Memory B cell (primary cell): ENCODE results near the gene IGF1R.
A peak's percentile ranks its signal among the peaks of the same experiment; 100 is the strongest.

Experiments
- ATAC-seq: fragments of 150-1000 bp; cut with Tn5 transposase; 2 replicates; pipeline ENCODE4 v1.10.0; 2021; ENCODE audit warnings: low read depth, mild to moderate bottlenecking, moderate library complexity
- DNase-seq, 2 donors: peaks; one replicate each; pipeline ENCODE4 v3.0.0; 2022; ENCODE audit warnings: low spot score in 2 of 2
- H3K27ac Mint-ChIP-seq: one replicate; pipeline ENCODE4 v1.8.0; 2022; ENCODE audit warnings: mild to moderate bottlenecking, moderate library complexity, mixed read lengths
- H3K27me3 Mint-ChIP-seq: one replicate; pipeline ENCODE4 v1.8.0; 2022; ENCODE audit warnings: mixed read lengths
- H3K36me3 Mint-ChIP-seq: one replicate; pipeline ENCODE4 v1.8.0; 2022; ENCODE audit warnings: mild to moderate bottlenecking, mixed read lengths
- H3K4me1 Mint-ChIP-seq: one replicate; pipeline ENCODE4 v1.8.0; 2022; ENCODE audit warnings: mixed read lengths
- H3K4me3 Mint-ChIP-seq: one replicate; pipeline ENCODE4 v1.8.0; 2022; ENCODE audit warnings: mild to moderate bottlenecking, moderate library complexity, mixed read lengths
- H3K9me3 Mint-ChIP-seq: one replicate; pipeline ENCODE4 v1.8.0; 2022; ENCODE audit warnings: mixed read lengths

The IGF1R gene

DNA sequence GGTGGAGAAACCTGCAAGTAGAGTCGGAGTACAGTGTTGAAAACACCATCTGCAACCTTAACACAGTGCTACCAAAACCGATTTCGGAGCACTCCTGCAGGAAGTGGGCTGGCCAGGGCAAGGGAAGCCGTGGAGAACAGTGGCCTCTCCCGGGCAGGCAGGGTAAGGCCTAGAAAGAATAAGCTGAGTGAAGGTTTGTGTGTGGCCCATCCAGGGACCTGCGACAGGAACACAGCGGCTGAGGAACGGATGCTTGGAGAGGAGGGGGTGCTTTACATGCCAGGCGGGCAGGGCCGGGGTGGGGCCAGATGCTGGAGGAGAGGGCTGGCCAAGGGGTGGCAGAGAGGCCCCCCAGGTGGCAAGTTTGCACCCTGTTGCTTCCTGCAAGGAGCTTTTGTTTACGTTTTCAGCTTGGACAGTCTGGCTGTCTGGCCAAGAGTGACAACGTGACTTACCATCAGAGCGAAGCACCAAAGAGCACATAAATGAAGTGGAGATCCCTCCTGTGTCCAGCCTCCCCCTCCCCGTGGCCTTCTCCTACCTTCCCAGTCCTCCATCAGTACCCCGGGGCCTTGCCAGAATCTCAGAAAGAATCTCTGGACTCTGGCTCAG lies 202.7 kb downstream of the IGF1R start:
- DNase-seq (peak; percentile 31 to 36), ATAC-seq (peak; percentile 51)
- H3K4me1 Mint-ChIP-seq: peaks cover 29% of the 10 kb centered on the region
- H3K27ac Mint-ChIP-seq: peak overlapping the region; percentile 97
- no peaks in the 10 kb centered on the region for H3K9me3 Mint-ChIP-seq
- peak overlapping the region; percentile 68 for H3K4me3 Mint-ChIP-seq
- H3K36me3 Mint-ChIP-seq: no peaks in the 10 kb centered on the region
- peaks cover 7% of the 10 kb centered on the region for H3K27me3 Mint-ChIP-seq

DNA sequence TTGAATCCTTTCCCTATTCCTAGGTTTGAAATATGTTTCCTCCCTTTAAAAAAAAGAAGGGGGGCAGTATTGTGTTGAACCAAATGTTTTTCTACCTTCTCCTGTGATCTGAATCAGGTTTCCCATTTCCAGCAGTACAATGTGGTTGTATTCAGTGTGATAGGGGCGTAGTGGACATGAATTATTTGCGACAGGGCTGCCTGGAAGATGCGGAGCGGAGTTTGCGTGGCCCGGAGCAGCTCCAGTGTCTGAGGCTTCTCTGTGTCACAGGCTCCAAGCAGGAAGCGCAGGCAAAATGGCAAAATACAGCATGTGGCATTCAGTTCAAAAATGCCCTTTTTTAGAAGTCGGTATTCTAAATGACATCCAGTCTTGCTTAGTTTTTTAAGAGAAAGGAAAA lies 204.8 kb downstream of the IGF1R start:
- H3K4me1 Mint-ChIP-seq: peaks cover 26% of the 10 kb centered on the region
- no peaks in the 10 kb centered on the region for H3K9me3 Mint-ChIP-seq
- peak overlapping the region; percentile 95 for H3K4me3 Mint-ChIP-seq
- ATAC-seq: peak; percentile 45
- peak; percentile 44 to 57 for DNase-seq
- no peaks in the 10 kb centered on the region for H3K36me3 Mint-ChIP-seq
- peak overlapping the region; percentile 97 for H3K27ac Mint-ChIP-seq
- H3K27me3 Mint-ChIP-seq: peaks cover 7% of the 10 kb centered on the region

GRCh38 chr15:98853617-98854420 lies 205.5 kb downstream of the IGF1R start:
- Mint-ChIP-seq H3K27ac (peak overlapping the region; percentile 97), H3K9me3 (no peaks in the 10 kb centered on the region)
- ATAC-seq: no peak

DNA sequence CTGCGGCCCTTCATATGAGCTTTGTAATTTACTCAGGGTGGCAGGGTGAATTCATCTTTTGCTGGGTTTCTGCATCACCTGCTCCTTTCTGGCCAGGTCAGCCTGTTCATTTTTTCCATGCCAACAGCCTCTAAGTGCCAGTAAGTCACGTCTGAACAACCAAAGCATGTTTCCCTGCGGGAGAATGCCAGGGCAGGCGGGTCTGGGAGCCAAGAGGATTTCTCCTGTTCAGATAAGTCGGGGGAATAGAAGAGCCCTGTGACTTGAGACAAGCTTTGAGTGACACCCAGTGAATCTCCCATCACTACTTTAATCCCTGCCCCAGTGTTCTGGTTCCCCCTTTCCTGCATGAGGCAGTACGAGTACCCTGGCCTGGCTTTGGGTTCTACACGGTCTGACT lies 206.2 kb downstream of the IGF1R start:
- H3K4me3 Mint-ChIP-seq: peak overlapping the region; percentile 25
- ATAC-seq (no peak), DNase-seq (no peak)
- H3K27ac Mint-ChIP-seq: no peak overlapping the region
- no peaks in the 10 kb centered on the region for H3K9me3 Mint-ChIP-seq
- H3K4me1 Mint-ChIP-seq: peaks cover 33% of the 10 kb centered on the region
- no peaks in the 10 kb centered on the region for H3K36me3 Mint-ChIP-seq
- peaks cover 7% of the 10 kb centered on the region for H3K27me3 Mint-ChIP-seq

More at GRCh38 chr15:98853617-98854420, 205.5 kb downstream of the IGF1R start:
- Mint-ChIP-seq H3K4me1 (peaks cover 31% of the 10 kb centered on the region), H3K36me3 (no peaks in the 10 kb centered on the region), H3K4me3 (peak overlapping the region; percentile 25), H3K27me3 (peaks cover 7% of the 10 kb centered on the region)
- DNase-seq: no peak

DNA sequence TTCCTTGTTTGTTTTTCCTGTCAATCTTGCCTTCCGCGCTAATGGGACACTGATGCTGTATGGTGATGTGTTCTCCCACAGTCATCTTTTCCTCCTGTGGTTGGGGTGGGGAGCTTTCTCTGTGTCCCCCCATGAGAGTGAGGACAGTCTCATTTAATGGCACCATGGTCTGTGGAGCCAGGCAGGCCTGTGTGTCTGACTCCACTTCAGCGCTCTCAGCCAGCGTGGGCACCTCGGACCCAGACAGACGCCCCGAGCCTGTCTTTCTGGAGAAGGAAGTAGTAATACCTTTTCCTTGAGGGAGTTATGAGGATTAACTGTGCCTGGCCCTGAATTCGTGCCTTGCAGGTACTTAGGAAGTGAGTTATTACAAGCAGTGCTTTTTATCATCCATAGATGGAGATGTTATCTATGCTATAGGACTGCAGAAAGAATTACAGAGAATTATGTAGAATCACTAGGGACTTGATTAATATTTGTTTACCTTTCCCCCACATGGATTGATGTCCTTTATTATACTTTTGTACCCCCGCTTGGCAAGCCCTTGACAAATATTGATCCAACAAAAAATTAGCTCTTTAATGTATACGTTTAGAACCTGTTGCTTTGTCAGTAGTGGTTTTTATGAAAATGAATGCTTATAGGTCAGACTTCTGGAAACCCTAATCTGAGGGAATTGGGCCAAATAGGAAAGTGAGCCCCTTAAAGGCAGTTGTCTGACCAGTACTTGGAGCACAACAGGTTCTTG lies 206.9 kb downstream of the IGF1R start:
- ATAC-seq: no peak
- Mint-ChIP-seq H3K4me1 (peaks cover 32% of the 10 kb centered on the region), H3K9me3 (no peaks in the 10 kb centered on the region), H3K36me3 (no peaks in the 10 kb centered on the region), H3K4me3 (no peak overlapping the region), H3K27me3 (peaks cover 7% of the 10 kb centered on the region), H3K27ac (no peak overlapping the region)
- DNase-seq: no peak

GRCh38 chr15:98855815-98856531 lies 207.6 kb downstream of the IGF1R start:
- Mint-ChIP-seq H3K27me3 (peaks cover 7% of the 10 kb centered on the region), H3K4me1 (peaks cover 25% of the 10 kb centered on the region), H3K27ac (no peak overlapping the region), H3K4me3 (no peak overlapping the region), H3K9me3 (no peaks in the 10 kb centered on the region), H3K36me3 (no peaks in the 10 kb centered on the region)
- ATAC-seq (no peak), DNase-seq (no peak)

DNA sequence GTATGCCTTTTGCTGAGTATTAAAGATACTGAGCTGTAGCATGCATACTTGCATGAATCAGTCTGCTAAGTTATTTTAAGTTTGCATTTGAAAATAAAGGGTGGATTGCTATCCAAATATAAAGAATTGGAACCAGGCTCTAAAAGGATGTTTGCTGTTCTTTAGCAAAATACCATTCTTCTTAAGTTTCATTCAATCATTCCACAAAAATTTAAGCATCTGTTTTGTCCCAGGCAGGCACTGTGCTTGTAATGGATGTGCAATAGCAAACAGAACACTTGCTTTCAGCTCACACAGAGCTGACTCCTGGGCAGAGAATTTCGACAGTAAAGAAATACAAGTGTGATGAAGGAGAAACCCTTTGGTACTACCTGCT lies 208.2 kb downstream of the IGF1R start:
- Mint-ChIP-seq H3K4me3 (no peak overlapping the region), H3K4me1 (peaks cover 20% of the 10 kb centered on the region), H3K9me3 (no peaks in the 10 kb centered on the region), H3K27me3 (peaks cover 7% of the 10 kb centered on the region), H3K36me3 (no peaks in the 10 kb centered on the region), H3K27ac (no peak overlapping the region)
- ATAC-seq (no peak), DNase-seq (no peak)

- peak; percentile 37 for ATAC-seq
- no peaks in the 10 kb centered on the region for H3K36me3 Mint-ChIP-seq
- peak overlapping the region; percentile 19 for H3K27ac Mint-ChIP-seq
- H3K27me3 Mint-ChIP-seq: peaks cover 4% of the 10 kb centered on the region
- no peak for DNase-seq
- peak overlapping the region; percentile 35 for H3K4me3 Mint-ChIP-seq
- no peaks in the 10 kb centered on the region for H3K9me3 Mint-ChIP-seq
- peaks cover 8% of the 10 kb centered on the region for H3K4me1 Mint-ChIP-seq
Observed at GRCh38 chr15:98858610-98859023, 210.3 kb downstream of the IGF1R start.

DNA sequence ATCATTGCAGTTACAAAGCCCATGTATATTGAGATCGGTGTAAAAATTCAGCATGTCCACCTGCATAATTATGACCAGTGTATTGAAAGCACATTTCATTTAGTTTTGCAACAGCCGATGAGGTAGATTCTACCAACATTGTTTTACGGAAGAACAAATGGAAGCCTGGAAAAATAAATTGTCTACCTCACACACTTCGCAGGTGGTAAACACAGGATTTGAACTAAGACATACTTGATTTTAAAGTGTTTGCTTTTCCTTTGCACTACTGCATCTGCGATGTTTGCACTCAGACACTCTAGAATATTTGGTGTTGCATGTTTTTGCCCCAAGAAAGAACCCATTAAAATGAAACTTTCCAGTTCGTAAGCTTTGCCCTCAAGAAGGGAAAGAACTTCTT lies 210.8 kb downstream of the IGF1R start:
- Mint-ChIP-seq H3K27ac (no peak overlapping the region), H3K36me3 (no peaks in the 10 kb centered on the region), H3K27me3 (peaks cover 2% of the 10 kb centered on the region), H3K9me3 (no peaks in the 10 kb centered on the region), H3K4me3 (no peak overlapping the region), H3K4me1 (peaks cover 8% of the 10 kb centered on the region)
- DNase-seq (no peak), ATAC-seq (no peak)

DNA sequence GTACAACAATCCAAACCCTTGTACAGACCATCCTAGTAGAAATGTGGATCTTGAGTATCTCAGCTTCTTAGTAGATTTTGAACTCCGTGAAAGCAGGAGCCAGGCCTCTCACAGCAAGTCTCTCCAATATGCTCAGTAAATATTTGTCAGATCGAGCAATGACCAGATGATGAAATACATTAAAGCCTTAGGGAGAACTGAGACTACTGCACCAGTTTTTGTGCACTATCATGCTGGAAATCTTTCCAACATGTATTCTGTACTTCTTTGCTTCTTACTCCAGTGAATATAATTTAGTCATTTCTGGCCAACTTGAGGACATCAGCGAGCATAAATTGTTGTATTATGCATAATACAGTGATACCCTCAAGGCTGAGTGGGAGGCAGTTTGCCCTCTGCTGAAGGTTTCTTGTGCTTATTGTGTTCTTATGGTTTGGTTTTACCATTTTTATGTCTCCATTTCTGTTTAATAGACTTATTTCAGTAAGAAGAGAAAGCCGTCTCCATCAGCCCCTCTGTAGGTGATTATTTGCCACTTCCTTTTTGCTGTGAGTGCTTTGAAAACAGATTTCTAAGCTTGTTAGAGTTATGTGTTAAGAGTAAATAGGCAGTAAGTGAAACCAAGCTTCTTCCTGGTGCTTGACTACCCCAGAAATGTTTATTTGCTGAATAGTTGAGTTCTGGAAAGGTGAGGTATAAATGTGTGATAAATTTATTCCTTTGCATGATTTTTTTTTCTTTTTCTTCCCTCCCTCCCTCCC lies 212.1 kb downstream of the IGF1R start:
- no peaks in the 10 kb centered on the region for H3K27me3 Mint-ChIP-seq
- ATAC-seq (no peak), DNase-seq (no peak)
- H3K27ac Mint-ChIP-seq: no peak overlapping the region
- H3K9me3 Mint-ChIP-seq: peaks cover 1% of the 10 kb centered on the region
- no peak overlapping the region for H3K4me3 Mint-ChIP-seq
- H3K36me3 Mint-ChIP-seq: no peaks in the 10 kb centered on the region
- peaks cover 10% of the 10 kb centered on the region for H3K4me1 Mint-ChIP-seq

DNA sequence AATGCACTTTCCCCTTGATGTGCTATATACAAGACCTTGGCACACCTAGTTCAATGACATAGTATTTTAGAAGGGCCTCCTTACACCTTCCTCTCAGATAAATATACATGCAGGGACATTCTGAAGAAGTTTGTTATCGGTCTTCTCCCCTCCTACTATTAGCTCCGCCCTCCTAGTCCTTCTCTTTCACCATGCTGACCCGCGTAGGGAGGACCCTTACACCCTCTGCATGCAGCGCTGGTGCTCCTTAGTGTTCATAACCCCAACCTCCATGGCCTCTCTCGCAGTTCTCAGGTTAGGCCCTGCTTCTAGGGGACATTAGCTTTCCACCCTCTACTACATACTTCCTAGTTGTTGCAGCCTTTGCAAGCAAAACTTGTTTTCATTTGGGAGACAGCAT lies 212.8 kb downstream of the IGF1R start:
- Mint-ChIP-seq H3K4me1 (peaks cover 10% of the 10 kb centered on the region), H3K27ac (no peak overlapping the region), H3K27me3 (no peaks in the 10 kb centered on the region), H3K9me3 (peaks cover 1% of the 10 kb centered on the region), H3K36me3 (no peaks in the 10 kb centered on the region), H3K4me3 (no peak overlapping the region)
- no peak for ATAC-seq
- DNase-seq: no peak

DNA sequence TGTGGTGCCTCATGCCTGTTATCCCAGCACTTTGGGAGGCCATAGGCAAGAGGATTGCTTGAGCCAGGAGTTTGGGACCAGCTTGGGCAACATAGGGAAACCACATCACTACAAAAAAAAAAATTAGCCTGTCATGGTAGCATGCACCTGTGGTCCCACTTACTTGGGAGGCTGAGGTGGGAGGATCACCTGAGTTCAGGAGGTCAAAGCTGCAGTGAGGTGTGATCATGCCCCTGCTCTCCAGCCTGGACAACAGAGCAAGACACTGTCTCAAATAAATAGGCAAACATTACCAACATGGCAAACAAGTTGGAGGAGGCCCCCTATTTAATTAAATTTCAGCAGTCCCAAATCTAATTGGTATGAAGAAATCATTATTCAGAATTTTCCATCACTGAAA lies 215.6 kb downstream of the IGF1R start:
- peaks cover 1% of the 10 kb centered on the region for H3K9me3 Mint-ChIP-seq
- DNase-seq (no peak), ATAC-seq (no peak)
- no peak overlapping the region for H3K4me3 Mint-ChIP-seq
- H3K27ac Mint-ChIP-seq: no peak overlapping the region
- peaks cover 8% of the 10 kb centered on the region for H3K4me1 Mint-ChIP-seq
- no peaks in the 10 kb centered on the region for H3K36me3 Mint-ChIP-seq
- no peaks in the 10 kb centered on the region for H3K27me3 Mint-ChIP-seq
